Right renal cortex interstitium (tissue), 3 donors: ENCODE results near the gene TCEA3. TPM values are rescaled to one million over a fixed set of nuclear protein-coding genes. Genes with fewer than 3 reads are reported as not detected.

Experiments
- DNase-seq, 3 donors: peaks; one replicate each; pipeline ENCODE4 v3.0.0-alpha.2; 2013; ENCODE audit warnings: low read depth in 3 of 3, low spot score in 2 of 3
- polyA plus RNA-seq, 3 donors: library from polyadenylated mRNA; unstranded; fragments of 120-200 nt; gene quantifications; one replicate each; pipeline ENCODE4 v1.2.1, GENCODE V29; 2013; ENCODE audit not compliant: insufficient read length in 3 of 3

TCEA3 gene
- polyA plus RNA-seq, 3 donors = 32.3 to 44.9 (median 43.3) TPM

DNA sequence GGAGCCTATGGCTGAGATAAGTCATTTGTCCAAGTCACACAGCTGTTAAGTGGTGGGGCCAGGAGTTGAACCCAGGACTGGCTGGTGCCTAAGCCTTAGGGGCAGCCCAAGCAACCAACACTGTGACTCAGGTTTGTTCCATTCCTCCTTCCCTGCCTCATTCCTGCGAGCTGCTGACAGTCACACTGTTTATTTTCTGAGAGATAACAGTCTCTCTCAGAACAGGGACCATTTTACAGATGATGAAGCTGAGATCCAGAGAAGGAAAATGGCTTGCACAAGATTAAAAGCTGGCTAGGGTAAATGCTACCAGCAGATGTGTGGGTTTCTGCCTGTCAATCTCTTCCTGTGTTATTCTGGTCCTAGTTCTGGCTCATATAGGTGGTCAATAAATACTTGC, 24.3 kb upstream of the TCEA3 start:
- no peak for DNase-seq

DNA sequence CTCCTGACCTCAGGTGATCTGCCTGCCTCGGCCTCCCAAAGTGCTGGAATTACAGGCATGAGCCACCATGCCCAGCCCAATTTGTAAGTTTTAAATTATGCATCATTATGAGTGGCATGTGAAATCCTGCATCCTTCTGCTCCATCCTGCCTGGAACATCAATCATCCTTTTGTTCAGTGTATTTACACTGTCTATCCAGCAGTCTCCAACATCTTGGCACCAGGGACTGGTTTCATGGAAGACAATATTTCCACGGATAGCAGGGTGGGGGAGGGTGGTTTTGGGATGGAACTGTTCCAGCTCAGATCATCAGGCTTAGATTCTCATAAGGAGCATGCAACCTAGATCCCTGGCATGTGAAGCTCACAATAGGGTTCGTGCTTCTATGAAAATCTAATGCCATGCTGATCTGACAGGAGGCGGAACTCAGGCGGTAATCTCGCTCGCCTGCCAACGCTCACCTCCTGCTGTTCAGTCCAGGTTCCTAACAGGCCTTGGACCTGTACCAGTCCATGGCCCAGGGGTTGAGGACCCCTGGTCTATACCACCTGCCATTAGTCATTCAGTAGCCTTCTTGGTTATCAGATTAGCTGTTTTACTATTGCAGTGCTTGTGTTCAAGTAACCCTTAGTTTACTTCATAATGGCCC, 22.2 kb upstream of the TCEA3 start:
- no peak for DNase-seq

DNA sequence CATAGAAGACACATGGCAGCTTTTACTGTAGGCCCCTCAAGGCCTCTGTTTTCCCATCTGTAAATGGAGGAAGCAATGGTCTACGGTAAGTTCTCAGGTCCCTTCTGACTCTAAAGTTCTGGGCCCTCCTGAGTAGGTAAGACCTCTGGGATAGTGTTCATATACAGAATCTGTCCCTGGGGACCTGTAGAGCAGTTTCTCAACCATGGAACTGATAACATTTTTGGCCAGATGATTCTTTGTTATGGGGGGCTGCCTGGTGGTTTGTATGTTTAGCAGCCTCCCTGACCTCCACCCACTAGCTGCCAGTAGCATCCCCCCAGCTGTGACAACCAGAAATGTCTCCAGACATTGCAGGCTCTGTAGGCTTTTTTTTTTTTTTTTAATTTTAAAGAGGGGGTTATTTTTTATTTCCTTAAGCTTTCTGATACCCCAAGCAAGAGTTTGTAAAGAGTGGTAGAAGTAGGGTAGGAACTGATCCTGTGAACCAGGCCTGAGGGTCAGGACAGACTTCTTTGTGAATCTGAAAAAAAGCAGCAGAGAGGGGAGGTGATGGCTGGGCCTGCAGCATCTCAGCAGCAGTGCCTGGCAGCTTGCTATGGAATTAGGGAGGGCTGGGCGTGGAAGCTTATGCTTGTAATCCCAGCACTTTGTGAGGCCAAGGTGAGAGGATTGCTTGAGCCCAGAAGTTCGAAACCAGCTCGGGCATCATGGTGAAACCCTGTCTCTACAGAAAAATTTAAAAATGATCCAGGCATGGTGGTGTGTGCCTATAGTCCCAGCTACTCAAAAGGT, 20.2 kb upstream of the TCEA3 start:
- DNase-seq = no peak

DNA sequence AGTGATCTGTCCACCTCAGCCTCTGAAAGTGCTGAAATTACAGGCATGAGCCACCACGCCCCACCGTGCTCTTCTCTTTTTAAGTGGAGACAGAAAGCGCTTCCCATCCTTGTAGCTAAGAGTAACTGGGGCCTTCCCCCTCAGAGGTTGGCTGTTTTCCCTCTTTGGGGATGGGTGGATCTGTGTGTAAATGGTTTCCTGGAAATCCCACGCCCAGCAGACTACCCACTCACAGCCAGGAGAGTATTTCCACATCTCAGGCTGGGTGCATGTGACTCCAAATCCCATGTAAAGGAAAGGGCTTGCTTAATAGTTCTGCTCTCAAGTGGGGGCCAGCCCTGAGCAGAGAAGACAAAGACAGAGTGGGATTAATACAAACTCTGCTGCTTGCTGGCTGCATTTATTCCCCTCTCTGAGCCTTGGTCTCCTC, 19.6 kb upstream of the TCEA3 start:
- DNase-seq = no peak

DNA sequence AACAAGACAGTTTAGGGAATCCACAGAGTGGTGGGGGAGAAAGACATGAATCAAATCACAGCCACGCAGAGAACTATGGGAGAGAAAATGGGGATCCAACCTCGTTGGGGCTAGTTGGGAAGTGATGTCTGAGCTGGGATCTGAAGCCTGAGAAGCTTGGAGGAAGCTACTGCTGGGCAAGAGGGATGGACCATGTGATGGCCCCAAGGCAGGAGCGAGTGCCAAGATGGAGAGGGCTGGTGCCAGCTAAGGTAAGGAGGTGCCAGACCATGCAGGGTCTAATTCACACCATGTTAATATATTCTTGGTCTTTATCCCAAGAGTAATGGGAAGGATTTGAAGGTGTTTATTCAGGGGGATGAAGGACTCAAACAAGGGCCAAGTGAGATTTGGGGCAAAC, 18.2 kb upstream of the TCEA3 start:
- no peak for DNase-seq

DNA sequence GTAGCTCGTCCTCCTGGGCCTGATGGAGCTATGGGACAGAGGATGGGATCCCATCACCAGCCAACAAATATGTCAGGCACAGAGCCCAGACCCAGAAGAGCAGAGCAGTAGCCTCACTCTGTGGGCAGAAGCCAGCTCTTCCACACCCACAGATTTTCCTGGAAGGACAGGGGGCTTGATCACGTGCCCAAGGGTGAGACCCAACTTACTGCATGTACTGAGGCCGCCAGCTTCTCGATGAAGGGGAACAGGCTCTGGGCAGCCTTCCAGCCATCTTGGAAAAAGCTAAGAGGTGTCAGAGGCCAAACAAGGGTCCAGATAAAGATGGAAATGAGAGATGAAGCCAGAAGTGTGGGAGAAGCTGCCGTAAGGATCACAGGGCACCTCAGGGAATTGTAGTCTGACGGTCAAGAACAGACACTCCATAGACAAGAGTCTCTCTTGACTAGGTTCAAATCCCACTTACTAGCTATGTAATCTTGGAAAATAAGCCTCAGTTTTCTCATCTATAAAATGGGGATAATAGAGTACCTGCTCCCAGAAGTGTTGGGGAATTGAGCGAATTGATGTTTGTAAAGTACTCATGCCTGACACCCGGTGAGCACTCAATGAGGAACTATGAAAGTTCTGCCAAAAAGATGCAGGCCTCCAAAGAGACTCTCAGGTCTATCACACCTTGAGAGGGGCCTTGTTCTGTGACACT, 17.0 kb upstream of the TCEA3 start:
- no peak for DNase-seq

DNA sequence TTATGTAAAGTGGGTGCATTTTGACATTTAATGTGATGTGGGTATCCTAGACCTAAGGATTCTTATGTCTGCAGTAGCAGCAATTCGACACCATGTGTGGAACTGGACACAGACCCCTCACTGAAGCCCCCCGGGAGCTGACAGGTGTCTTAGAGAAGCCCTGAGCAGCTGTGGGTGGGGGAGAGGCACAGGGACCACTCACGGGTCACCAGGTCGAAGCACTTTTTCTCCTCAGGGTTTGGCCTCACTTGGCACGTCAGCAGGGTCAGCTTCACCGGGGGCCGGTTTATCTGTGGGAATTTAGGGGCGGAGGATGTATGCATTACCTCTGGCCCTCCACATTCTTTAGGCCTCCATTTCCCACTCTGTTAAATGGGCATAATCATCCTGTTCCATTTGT, 14.0 kb upstream of the TCEA3 start:
- no peak for DNase-seq

DNA sequence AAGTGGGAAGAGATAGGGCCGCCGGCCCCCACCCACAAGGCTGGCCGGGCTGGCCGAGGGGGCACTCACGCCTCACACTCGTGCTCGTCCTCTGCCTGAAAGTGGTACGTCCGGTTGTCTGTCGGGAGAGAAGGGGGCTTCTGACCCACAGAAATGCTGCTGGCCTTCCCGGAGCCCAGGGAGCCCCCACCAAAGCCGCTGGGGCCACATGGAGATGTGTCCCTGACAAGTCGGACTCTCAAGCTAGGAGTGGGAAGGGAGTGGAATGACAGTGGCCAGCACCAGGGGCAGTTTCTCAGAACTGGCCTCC, 12.8 kb upstream of the TCEA3 start:
- no peak for DNase-seq

DNA sequence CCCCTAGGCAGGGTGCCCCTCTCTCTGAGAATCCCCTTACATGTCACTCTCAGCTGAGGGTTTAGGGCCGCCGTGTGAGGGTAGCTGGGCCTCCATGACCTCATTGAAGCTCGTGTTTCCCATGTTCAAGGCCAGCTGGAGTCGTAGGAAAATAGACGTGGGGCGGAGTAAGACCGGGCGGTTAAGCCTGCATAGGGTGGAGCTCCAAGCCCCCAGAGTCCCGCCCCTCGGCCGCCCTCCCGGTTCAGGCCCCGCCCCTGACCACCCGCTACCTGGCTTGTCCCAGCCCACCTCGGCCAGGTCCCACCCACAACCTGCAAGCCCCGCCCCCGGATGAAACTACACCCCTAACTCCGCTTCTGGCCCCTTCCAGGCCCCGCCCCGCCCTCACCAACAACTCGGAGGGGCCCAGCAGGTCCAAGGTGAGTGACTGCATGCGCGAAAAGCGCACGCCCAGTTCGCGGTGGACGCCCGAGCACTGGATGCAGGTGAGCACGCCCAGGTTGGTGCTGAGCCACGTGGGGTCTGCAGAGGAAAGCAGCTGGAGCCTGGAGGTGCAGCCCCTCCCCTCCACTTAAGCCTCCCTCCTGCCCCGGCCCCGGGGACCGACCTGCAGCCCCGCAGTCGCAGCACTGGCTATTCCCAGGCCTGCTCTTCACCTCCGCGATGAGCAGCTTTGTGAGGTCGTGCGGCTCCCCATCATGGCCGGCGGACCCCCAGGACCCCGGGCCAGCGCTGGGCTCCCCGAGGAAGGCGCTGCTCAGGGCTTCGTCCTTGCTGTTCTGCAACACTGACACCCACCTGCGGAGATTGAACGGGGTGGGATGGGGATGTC, 12.2 kb upstream of the TCEA3 start:
- DNase-seq = no peak

DNA sequence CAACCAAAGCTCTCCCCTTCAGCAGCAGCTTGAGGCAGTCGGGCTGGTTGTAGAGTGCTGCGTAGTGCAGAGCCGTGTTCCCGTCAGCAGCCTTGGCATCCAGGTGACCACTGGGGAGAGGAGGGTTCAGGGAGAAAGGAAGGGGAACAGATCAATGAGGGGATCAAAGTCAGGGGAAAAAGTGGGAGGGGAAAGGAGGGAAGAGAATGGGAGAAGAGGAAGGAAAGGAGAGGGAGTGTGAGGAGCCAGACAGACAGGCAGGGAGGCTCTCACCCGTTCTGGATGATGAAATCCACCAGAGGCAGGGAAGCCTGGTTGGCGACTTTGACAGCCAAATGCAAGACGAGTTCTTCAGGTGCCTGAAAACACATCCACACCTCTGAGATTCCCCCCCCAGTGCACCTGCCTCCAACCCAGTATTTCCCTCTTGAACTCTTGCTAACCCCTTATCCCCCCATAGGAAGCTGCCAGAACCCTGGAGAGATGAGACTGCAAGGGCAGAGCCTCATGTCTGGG, 9.8 kb upstream of the TCEA3 start:
- DNase-seq = no peak

DNA sequence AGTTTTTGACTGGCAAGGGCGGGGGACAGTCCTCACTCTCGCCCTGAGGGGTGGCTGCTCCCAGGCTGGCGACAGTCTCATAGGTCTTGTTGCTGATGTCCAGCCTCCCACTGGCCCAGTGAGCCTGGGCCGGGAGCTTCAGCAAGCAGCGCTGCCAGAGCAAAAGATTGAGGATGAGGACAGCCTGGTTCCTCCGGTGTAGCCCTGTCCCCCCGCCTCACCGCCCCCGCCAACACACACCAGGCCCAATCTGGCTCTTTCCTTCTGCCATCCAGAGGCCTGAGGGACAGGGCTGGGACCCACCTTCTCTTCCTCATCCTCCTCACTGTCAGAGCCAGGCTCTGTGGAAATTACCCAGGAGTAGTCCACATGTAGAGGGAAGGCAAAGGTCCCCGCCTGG, 8.6 kb upstream of the TCEA3 start:
- DNase-seq = no peak

DNA sequence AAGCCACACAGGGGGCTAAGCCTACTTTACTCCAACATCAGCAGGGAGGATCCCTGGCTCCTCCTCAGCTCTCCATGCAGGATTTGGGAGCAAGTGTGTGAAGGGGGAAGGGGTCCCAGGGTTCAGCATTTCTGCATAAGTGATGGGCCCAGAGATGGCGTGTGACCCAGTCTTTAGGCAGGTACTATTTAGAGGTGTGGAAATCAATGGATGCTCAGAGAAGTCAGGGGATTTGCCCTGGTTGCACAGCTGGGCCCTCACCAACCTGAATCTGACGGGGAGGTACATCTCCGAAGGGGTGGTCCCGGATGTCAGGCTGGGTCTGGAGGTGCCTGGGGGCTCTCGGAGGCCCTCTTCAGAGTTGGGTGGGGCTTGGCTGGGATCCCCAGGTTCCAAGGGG, 6.9 kb upstream of the TCEA3 start:
- DNase-seq = no peak

DNA sequence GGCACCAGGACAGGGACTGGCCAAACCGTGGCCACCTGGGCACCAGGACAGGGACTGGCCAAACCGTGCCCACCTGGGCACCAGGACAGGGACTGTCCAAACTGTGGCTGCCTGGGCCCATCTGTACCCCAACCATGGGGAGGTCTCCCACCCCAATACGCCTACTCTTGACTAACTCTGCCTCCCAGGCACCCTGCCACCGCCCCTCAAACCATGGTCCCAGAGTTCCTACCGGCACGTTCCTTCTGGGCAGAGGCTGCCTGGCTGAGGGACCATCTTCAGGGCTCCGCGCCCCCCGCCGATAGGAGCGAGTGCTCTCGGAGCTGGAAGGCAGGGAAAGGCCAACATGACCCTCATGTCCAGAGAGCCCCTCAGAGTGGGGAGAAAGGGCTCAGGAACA, 6.3 kb upstream of the TCEA3 start:
- no peak for DNase-seq

DNA sequence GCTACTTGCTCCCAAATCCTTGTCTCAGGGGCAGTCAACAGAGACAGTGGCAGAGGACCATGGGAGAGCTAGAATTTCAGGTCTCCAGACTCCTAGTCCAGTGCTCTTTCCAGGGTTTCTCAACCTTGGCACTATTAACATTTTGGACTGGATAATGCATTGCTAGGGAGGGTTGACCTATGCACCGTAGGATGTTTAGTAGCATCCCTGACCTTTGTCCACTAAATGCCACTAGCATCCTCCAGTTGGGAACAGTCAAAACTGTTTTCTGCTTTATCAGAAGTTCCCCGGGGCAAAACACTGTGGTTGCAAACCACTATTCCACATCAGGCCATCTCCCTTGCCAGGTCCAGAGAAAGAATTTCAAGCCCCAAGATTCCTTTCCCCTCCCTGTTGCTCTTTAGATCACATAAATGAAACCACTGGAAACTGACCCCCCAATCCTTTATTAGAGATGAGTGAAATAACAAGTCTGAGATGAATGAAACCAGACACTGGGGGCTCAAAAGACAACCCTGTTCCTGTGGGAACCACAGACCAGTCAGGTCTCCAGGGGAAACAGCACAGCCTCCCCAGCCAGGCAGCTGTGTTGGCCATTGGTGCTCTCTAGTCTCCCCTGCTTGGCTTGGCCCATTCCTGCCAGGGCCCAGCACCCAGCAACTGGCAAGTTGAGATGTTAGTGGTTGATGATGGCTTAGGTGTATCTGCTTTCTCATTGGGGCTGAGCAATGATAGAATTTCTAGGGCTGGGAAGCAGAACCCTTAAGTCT, 3.8 kb upstream of the TCEA3 start:
- no peak for DNase-seq

DNA sequence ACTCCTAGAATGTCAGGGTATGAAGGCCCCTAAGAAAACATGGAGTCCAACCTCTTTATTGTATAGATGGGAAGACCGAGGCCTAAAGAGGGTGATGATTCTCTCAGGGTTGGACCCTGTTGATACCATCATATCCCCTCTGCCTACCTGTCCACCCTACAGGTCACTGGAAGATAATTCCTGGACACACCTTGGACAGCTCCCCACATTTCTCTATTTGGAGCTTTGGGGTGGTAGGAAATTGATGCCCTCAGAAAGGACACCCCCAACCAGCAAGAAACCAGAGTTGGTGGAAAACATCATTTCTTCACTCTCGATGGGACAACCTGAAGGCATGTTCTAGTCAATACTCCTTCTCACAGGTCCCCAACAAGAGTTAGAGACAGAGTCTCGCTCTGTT, 3.0 kb upstream of the TCEA3 start:
- DNase-seq = no peak

DNA sequence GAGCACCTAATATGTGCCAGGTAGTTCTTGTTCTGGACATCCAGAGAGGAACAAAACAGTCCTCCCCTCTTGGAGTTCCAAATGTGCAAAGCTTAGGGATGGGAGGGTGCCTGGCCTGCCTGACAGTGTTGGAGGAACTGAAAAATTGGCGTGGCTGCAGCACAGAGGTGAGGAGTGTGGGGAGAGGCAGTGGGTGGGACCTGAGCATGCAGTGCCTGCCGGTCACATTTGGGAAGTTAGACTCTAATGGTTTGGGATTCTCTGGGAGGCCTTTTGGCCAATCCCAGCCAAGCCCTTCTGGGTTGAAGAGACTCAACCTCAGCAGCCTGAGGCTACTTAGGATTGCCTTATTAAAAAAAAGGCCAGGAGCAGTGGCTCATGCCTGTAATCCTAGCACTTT, 2.3 kb upstream of the TCEA3 start:
- DNase-seq = no peak

DNA sequence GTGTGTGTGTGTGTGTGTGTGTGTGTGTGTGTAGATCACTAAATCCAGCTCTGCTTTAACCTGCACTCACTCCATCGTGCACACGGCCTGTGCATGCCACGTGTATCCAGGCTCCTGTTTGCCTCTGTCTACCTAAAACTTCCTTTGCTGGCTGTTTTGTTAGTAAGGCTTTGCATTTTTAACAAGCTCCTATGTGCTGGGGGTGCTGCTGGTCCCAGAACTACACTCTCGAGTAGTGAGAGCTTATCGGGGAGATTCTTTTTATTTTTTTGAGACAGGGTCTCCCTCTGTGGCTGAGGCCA, 596 bp upstream of the TCEA3 start:
- no peak for DNase-seq

DNA sequence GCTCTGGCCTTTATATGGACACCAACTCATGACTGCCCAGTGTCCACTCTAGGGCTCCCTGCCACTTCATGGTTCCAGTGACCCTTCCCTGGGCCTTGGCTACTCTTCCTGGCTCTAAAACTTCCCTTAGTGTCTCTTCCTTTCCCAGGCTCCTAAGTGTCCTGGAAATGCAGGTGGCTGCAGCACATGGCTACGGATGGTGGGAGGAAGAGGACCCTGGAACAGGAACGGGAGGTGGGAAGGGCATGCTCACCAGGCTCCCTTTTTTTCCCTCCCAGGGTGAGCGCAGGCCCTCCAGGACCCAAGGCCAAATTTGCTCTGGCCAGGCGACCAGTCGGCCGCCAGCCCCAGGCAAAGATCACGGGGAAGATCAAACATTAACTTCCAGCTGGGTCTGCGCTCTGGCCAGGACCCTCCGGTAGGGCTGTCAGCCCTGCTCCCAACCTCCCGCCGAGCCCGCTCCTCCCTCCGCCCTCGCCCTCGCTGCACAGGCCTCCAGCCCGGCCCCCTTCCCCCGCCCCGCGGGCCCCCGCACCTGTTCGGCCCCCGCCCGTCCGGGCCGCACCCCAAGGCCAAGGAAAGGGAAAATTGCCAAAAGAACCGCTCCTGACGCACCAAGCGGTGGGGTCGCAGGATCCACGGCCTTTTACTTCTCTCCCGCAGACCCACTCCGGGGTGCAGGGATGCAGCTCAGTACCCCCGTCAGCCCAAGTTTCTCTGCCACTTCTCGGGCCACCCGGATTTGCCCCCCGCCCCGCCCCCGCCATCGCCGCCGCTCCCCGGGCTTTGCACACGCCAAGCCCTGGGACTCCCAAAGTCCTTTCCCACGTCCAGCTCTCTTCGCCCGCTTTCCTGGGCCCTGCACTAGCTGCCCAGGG, 894 bp downstream of the TCEA3 start:
- DNase-seq = no peak

DNA sequence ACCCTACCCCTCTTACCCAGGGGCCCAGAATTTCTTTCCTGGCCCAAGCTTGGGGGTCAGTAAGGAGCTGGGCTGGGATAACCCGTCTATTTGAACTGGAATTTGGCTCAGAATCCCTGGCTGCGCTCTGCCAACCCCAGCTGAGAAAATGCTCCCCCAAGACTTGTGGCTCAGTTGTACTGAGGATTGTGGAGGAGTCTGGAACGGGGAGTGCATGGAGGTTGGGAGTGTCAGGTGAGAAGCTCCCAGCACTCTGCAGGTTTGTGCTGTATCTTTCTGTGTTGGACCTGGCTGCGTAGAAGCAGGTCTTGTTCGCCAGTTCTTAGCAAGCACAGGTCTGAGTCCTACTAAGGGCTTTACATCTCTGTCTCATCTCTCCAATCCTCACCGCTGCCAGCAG, 1.6 kb downstream of the TCEA3 start:
- no peak for DNase-seq
